ENCODE results near the gene POLR1D.

DNA sequence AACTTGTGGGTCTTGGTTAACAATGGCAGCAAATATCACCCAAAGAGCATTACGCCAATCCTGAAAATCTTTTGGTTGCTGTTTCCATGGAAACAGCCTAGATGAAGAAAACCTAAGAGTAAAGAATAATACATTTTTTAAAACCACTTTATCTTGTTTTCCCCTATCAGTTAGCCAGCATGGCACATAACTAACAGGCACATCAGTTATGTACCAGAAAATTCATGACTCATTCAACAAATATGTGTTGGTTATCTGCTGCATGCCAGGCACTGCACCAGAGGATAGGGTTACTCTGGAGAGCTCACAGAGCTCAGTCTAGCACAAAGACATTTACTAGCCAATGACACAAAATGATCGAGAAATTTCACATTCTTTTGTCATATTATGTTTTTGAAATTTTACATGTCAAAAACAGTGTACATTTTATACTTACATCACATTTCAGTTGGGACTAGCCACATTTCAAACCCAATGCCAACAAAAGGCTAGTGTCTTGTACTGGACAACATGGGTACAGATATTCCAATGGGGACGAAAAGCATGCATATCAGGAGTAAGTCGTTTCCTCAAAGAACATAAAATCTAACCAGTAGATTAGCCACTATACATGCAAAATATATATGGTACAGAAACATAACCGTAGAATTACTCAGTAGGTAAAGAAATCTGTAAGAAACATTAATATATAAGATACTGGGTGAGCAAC lies 21.7 kb upstream of the POLR1D start:
- TF ChIP-seq GATA3 (IDR thresholded peaks at IDR 0.05; ENCODE audit: low read depth, low read length) = no peak
- no peak for TF ChIP-seq GATA2 (IDR thresholded peaks at IDR 0.05; ENCODE audit: low read depth, low read length)
